H9 (cell line): ENCODE measurements around the gene AJUBA. TPM values are rescaled to one million over a fixed set of nuclear protein-coding genes. Genes with fewer than 3 reads are reported as not detected.

Experiments used
- DNase-seq: peaks from one replicate; pipeline ENCODE4 v3.0.0-alpha.2; 2017
- H2AFZ ChIP-seq: one replicate; pipeline ENCODE4 v1.6.1; 2013; ENCODE audit warnings: mild to moderate bottlenecking, low read length, control low read depth, moderate library complexity
- H2AK5ac ChIP-seq: 2 replicates; pipeline ENCODE4 v1.6.1; 2013; ENCODE audit warnings: low read length, control low read depth, mixed read lengths; ENCODE audit not compliant: insufficient read length
- H2BK120ac ChIP-seq: one replicate; pipeline ENCODE4 v1.6.1; 2013; ENCODE audit warnings: low read depth, mild to moderate bottlenecking, low read length, control low read depth, inconsistent platforms; ENCODE audit not compliant: poor library complexity, severe bottlenecking
- H2BK12ac ChIP-seq: 2 replicates; pipeline ENCODE4 v1.6.1; 2013; ENCODE audit warnings: low read length, control low read depth, mixed read lengths, low read depth; ENCODE audit not compliant: insufficient read length
- H2BK15ac ChIP-seq: 2 replicates; pipeline ENCODE4 v1.6.1; 2013; ENCODE audit warnings: low read depth, low read length, control low read depth
- H2BK20ac ChIP-seq: one replicate; pipeline ENCODE4 v1.6.1; 2013; ENCODE audit warnings: low read depth, mild to moderate bottlenecking, low read length, control low read depth, inconsistent platforms; ENCODE audit not compliant: poor library complexity, severe bottlenecking
- H2BK5ac ChIP-seq: 2 replicates; pipeline ENCODE4 v1.6.1; 2013; ENCODE audit warnings: low read length, control low read depth, mixed read lengths; ENCODE audit not compliant: insufficient read length
- H3K14ac ChIP-seq: 2 replicates; pipeline ENCODE4 v1.6.1; 2013; ENCODE audit warnings: low read length, control low read depth; ENCODE audit not compliant: insufficient read depth
- H3K18ac ChIP-seq: 2 replicates; pipeline ENCODE4 v1.6.1; 2013; ENCODE audit warnings: low read depth, mild to moderate bottlenecking, mixed read lengths, low read length, control low read depth; ENCODE audit not compliant: insufficient read length
- H3K23ac ChIP-seq: 2 replicates; pipeline ENCODE4 v1.6.1; 2013; ENCODE audit warnings: low read length, control low read depth, mixed read lengths, low read depth; ENCODE audit not compliant: insufficient read length
- H3K23me2 ChIP-seq: 2 replicates; pipeline ENCODE4 v1.6.1; 2013; ENCODE audit warnings: low read depth, mild to moderate bottlenecking, mixed read lengths, low read length, control low read depth; ENCODE audit not compliant: insufficient read length, poor library complexity, severe bottlenecking
- H3K27ac ChIP-seq: 2 replicates; pipeline ENCODE4 v1.5.1; 2013; ENCODE audit warnings: low read length, control low read depth, mixed read lengths, low read depth; ENCODE audit not compliant: insufficient read length
- H3K27me3 ChIP-seq: 2 replicates; pipeline ENCODE4 v1.6.1; 2013; ENCODE audit warnings: low read length, control low read depth, inconsistent platforms; ENCODE audit not compliant: insufficient read depth
- H3K4ac ChIP-seq: 2 replicates; pipeline ENCODE4 v1.6.1; 2013; ENCODE audit warnings: low read depth, mild to moderate bottlenecking, control low read depth, inconsistent platforms, low read length, moderate library complexity
- H3K4me1 ChIP-seq: 2 replicates; pipeline ENCODE4 v1.6.1; 2013; ENCODE audit warnings: low read length, control low read depth, inconsistent platforms; ENCODE audit not compliant: insufficient read depth
- H3K4me2 ChIP-seq: 2 replicates; pipeline ENCODE4 v1.6.1; 2013; ENCODE audit warnings: low read length, control low read depth, mixed read lengths; ENCODE audit not compliant: insufficient read length, insufficient read depth
- H3K56ac ChIP-seq: 2 replicates; pipeline ENCODE4 v1.6.1; 2013; ENCODE audit warnings: low read depth, mild to moderate bottlenecking, mixed read lengths, low read length, control low read depth; ENCODE audit not compliant: insufficient read length
- H3K79me1 ChIP-seq: 2 replicates; pipeline ENCODE4 v1.6.1; 2013; ENCODE audit warnings: low read depth, mild to moderate bottlenecking, moderate library complexity, low read length, control low read depth, inconsistent platforms; ENCODE audit not compliant: insufficient read depth, poor library complexity, severe bottlenecking
- H3K79me2 ChIP-seq: 2 replicates; pipeline ENCODE4 v1.6.1; 2013; ENCODE audit warnings: low read length, control low read depth, inconsistent platforms; ENCODE audit not compliant: insufficient read depth
- H3K9ac ChIP-seq: 2 replicates; pipeline ENCODE4 v1.6.1; 2013; ENCODE audit warnings: low read length, control low read depth, mixed read lengths; ENCODE audit not compliant: insufficient read length; ENCODE audit errors: extremely low read depth
- H3K9me3 ChIP-seq: one replicate; pipeline ENCODE4 v1.6.1; 2013; ENCODE audit warnings: low read depth, low read length, inconsistent platforms; ENCODE audit not compliant: control insufficient read depth
- H3T11ph ChIP-seq: one replicate; pipeline ENCODE4 v1.6.1; 2013; ENCODE audit warnings: mild to moderate bottlenecking, low read length, control low read depth, inconsistent platforms
- H4K20me1 ChIP-seq: one replicate; pipeline ENCODE4 v1.6.1; 2013; ENCODE audit not compliant: control insufficient read depth, insufficient read length, insufficient read depth
- H4K5ac ChIP-seq: 2 replicates; pipeline ENCODE4 v1.6.1; 2013; ENCODE audit warnings: low read depth, mild to moderate bottlenecking, mixed read lengths, low read length, control low read depth; ENCODE audit not compliant: insufficient read length
- H4K8ac ChIP-seq: replicated peaks from 2 replicates; pipeline ENCODE4 v1.6.1; 2013; ENCODE audit warnings: low read length, control low read depth, mixed read lengths, low read depth; ENCODE audit not compliant: insufficient read length
- H4K91ac ChIP-seq: 2 replicates; pipeline ENCODE4 v1.6.1; 2013; ENCODE audit warnings: low read depth, mild to moderate bottlenecking, moderate library complexity, mixed read lengths, low read length, control low read depth; ENCODE audit not compliant: insufficient read length
- H3K27ac Mint-ChIP-seq, 3 experiments: 2 replicates in 2 of 3; 3 replicates in 1 of 3; pipeline ENCODE4 v1.8.0; 2020 to 2021; ENCODE audit warnings: mixed read lengths in 3 of 3, mild to moderate bottlenecking in 1 of 3, moderate library complexity in 1 of 3
- H3K27me3 Mint-ChIP-seq: 2 replicates; pipeline ENCODE4 v1.8.0; 2021; ENCODE audit warnings: low read depth, mild to moderate bottlenecking, moderate library complexity, mixed read lengths
- H3K36me3 Mint-ChIP-seq, 3 experiments: 2 replicates in 2 of 3; 3 replicates in 1 of 3; pipeline ENCODE4 v1.8.0; 2020 to 2021; ENCODE audit warnings: low read depth in 3 of 3, mixed read lengths in 3 of 3; ENCODE audit not compliant: insufficient read depth in 1 of 3
- H3K4me1 Mint-ChIP-seq, 2 experiments: 2 replicates each; pipeline ENCODE4 v1.8.0; 2020; ENCODE audit warnings: mixed read lengths in 2 of 2
- H3K4me3 Mint-ChIP-seq, 2 experiments: 2 replicates in 1 of 2; 3 replicates in 1 of 2; pipeline ENCODE4 v1.8.0; 2020 to 2021; ENCODE audit warnings: mild to moderate bottlenecking in 2 of 2, mixed read lengths in 2 of 2, moderate library complexity in 1 of 2
- H3K9me3 Mint-ChIP-seq, 2 experiments: 2 replicates in 1 of 2; 3 replicates in 1 of 2; pipeline ENCODE4 v1.8.0; 2020; ENCODE audit warnings: mild to moderate bottlenecking in 2 of 2, mixed read lengths in 2 of 2, moderate library complexity in 1 of 2
- WGBS: extraction: QIAGEN DNeasy Blood & Tissue Kit; methylation state at CpG from one replicate; pipeline ENCODE4 v1.1.7; 2013; ENCODE audit warnings: missing lambda C conversion rate, low lambda C conversion rate, mixed read lengths; ENCODE audit not compliant: insufficient read length; ENCODE audit errors: extremely low coverage; 5-methylcytosine and 5-hydroxymethylcytosine counted together
- total RNA-seq: library from RNA; stranded (reverse); gene quantifications from 2 replicates; pipeline ENCODE4 v1.2.1, GENCODE V29; 2021
- TF ChIP-seq, protein P1 (sequence below): fragments of 200-600 bp; sonication (generic); conservative IDR thresholded peaks from 3 replicates; pipeline ENCODE4 v1.8.0; 2021; ENCODE audit warnings: antibody characterized with exemption, mild to moderate bottlenecking

Gene AJUBA
- total RNA-seq, 1 experiment from 2014 or later: 44.9 TPM

DNA sequence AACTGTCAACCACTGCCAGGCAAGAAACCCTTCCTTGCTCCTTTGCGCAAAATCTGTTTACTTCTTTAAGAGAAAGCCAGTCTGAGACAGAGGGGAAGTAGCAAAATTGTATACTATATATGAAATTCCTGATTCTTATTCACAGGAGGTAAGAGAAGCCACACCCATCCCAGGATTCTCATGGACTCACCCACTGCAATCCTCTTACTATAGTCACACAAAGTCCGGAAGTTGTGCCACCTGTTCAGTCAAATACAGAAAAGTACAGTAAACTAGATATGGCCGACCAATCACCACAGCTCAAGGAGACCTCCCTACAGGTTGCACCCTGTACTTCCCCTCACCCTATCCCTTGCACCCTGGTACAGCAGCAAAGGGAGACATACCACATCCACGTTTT is 56.0 kb downstream of the AJUBA start:
- Mint-ChIP-seq H3K4me1 (peaks cover 6 to 11% of the 10 kb centered on the region in 2 experiments), H3K27me3 (no peaks in the 10 kb centered on the region), H3K36me3 (peaks cover 47 to 58% (median 58%) of the 10 kb centered on the region in 3 experiments), H3K27ac (no peak overlapping the region; a peak in 1 of 7 replicates), H3K4me3 (peak overlapping the region in 1 of 2 experiments; percentile 5; a peak in 1 of 5 replicates), H3K9me3 (no peaks in the 10 kb centered on the region)
- no peak overlapping the region for H2BK5ac ChIP-seq
- no peak overlapping the region for H2AK5ac ChIP-seq
- peaks cover 12% of the 10 kb centered on the region for H3K23me2 ChIP-seq
- no peak overlapping the region for H2BK12ac ChIP-seq
- H3K56ac ChIP-seq: no peak overlapping the region
- no CpG with 5 or more reads among the region's 4 CpGs for WGBS
- H3K4me2 ChIP-seq: no peak overlapping the region
- no peak overlapping the region for H3T11ph ChIP-seq
- no peak overlapping the region for H4K91ac ChIP-seq
- H3K14ac ChIP-seq: no peak overlapping the region
- TF ChIP-seq, protein P1, sequence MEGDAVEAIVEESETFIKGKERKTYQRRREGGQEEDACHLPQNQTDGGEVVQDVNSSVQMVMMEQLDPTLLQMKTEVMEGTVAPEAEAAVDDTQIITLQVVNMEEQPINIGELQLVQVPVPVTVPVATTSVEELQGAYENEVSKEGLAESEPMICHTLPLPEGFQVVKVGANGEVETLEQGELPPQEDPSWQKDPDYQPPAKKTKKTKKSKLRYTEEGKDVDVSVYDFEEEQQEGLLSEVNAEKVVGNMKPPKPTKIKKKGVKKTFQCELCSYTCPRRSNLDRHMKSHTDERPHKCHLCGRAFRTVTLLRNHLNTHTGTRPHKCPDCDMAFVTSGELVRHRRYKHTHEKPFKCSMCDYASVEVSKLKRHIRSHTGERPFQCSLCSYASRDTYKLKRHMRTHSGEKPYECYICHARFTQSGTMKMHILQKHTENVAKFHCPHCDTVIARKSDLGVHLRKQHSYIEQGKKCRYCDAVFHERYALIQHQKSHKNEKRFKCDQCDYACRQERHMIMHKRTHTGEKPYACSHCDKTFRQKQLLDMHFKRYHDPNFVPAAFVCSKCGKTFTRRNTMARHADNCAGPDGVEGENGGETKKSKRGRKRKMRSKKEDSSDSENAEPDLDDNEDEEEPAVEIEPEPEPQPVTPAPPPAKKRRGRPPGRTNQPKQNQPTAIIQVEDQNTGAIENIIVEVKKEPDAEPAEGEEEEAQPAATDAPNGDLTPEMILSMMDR: no peak
- H4K5ac ChIP-seq: no peak overlapping the region
- no peak for DNase-seq
- no peaks in the 10 kb centered on the region for H4K20me1 ChIP-seq
- no peak overlapping the region for H2BK120ac ChIP-seq
- H3K4me1 ChIP-seq: peaks cover 3% of the 10 kb centered on the region
- H4K8ac ChIP-seq: no peak overlapping the region
- no peak overlapping the region for H3K23ac ChIP-seq
- no peak overlapping the region for H2BK20ac ChIP-seq
- no peak overlapping the region for H2AFZ ChIP-seq
- H3K9me3 ChIP-seq: no peaks in the 10 kb centered on the region
- peaks cover 5% of the 10 kb centered on the region for H3K79me2 ChIP-seq
- H3K27ac ChIP-seq: no peak overlapping the region
- no peaks in the 10 kb centered on the region for H3K79me1 ChIP-seq
- no peak overlapping the region for H3K4ac ChIP-seq
- H3K18ac ChIP-seq: no peak overlapping the region
- H2BK15ac ChIP-seq: no peak overlapping the region
- no peak overlapping the region for H3K9ac ChIP-seq
- H3K27me3 ChIP-seq: no peaks in the 10 kb centered on the region
